Naive thymus-derived CD4-positive, alpha-beta T cell (primary cell): ENCODE results near the gene LITAFD. TPM values are rescaled to one million over a fixed set of nuclear protein-coding genes. Genes with fewer than 3 reads are reported as not detected.

Source experiments
- ATAC-seq: fragments of 150-1000 bp; cut with Tn5 transposase; 2 replicates; pipeline ENCODE4 v1.10.0; 2021; ENCODE audit warnings: mild to moderate bottlenecking, moderate library complexity
- CTCF ChIA-PET: fragments of 350-600 bp; sonication (Branson Sonifier 250); formaldehyde crosslinking; loops from one replicate; lab custom pipeline; 2021; ENCODE audit warnings: antibody characterized with exemption; lab: Charles Lee
- POLR2A ChIA-PET: fragments of 350-600 bp; sonication (Branson Sonifier 250); formaldehyde crosslinking; loops from one replicate; lab custom pipeline; 2021; ENCODE audit warnings: antibody characterized with exemption, inconsistent platforms; lab: Charles Lee
- DNase-seq, 9 donors: peaks; one replicate each; pipeline versions ENCODE4 v3.0.0 to v3.0.0-alpha.2; 2020 to 2022; ENCODE audit warnings: mixed read lengths in 1 of 9
- H3K27ac ChIP-seq: one replicate; pipeline ENCODE4 v1.7.0; 2013; ENCODE audit warnings: mild to moderate bottlenecking, low read depth, low read length, moderate library complexity
- H3K27me3 ChIP-seq, 2 donors: one replicate each; pipeline ENCODE4 v1.7.0; 2013; ENCODE audit warnings: low read length in 2 of 2, mild to moderate bottlenecking in 2 of 2, moderate library complexity in 2 of 2; ENCODE audit not compliant: control insufficient read depth in 2 of 2, insufficient read depth in 2 of 2
- H3K36me3 ChIP-seq, 3 experiments: 1 replicate in 2 of 3; 2 replicates in 1 of 3; pipeline ENCODE4 v1.7.0; 2013; ENCODE audit warnings: low read length in 3 of 3, mild to moderate bottlenecking in 3 of 3, moderate library complexity in 1 of 3; ENCODE audit not compliant: insufficient read depth in 3 of 3, control insufficient read depth in 2 of 3
- H3K4me1 ChIP-seq, 2 donors: one replicate each; pipeline ENCODE4 v1.7.0; 2013; ENCODE audit warnings: low read length in 2 of 2, mild to moderate bottlenecking in 2 of 2, moderate library complexity in 1 of 2; ENCODE audit not compliant: control insufficient read depth in 2 of 2, insufficient read depth in 2 of 2
- H3K4me3 ChIP-seq: 2 replicates; pipeline ENCODE4 v1.7.0; 2013; ENCODE audit warnings: mild to moderate bottlenecking, low read length
- H3K9me3 ChIP-seq, 3 experiments: 1 replicate in 2 of 3; 2 replicates in 1 of 3; pipeline ENCODE4 v1.7.0; 2013; ENCODE audit warnings: low read length in 3 of 3; ENCODE audit not compliant: control insufficient read depth in 2 of 3
- H3K27ac Mint-ChIP-seq, 9 donors: one replicate each; pipeline ENCODE4 v1.8.0; 2020 to 2022; ENCODE audit warnings: mixed read lengths in 9 of 9, mild to moderate bottlenecking in 8 of 9, moderate library complexity in 5 of 9, inconsistent platforms in 2 of 9
- H3K27me3 Mint-ChIP-seq, 5 donors: one replicate each; pipeline ENCODE4 v1.8.0; 2021 to 2022; ENCODE audit warnings: mixed read lengths in 5 of 5, mild to moderate bottlenecking in 1 of 5
- H3K36me3 Mint-ChIP-seq, 5 donors: one replicate each; pipeline ENCODE4 v1.8.0; 2020 to 2022; ENCODE audit warnings: mixed read lengths in 5 of 5, mild to moderate bottlenecking in 3 of 5, inconsistent platforms in 1 of 5
- H3K4me1 Mint-ChIP-seq, 7 donors: one replicate each; pipeline ENCODE4 v1.8.0; 2020 to 2022; ENCODE audit warnings: mixed read lengths in 7 of 7, mild to moderate bottlenecking in 3 of 7, inconsistent platforms in 1 of 7
- H3K4me3 Mint-ChIP-seq, 10 donors: one replicate each; pipeline ENCODE4 v1.8.0; 2020 to 2022; ENCODE audit warnings: mild to moderate bottlenecking in 10 of 10, mixed read lengths in 10 of 10, moderate library complexity in 6 of 10, inconsistent platforms in 2 of 10
- H3K9me3 Mint-ChIP-seq, 11 donors: one replicate each; pipeline ENCODE4 v1.8.0; 2020 to 2022; ENCODE audit warnings: mixed read lengths in 11 of 11, mild to moderate bottlenecking in 4 of 11, inconsistent platforms in 1 of 11, moderate library complexity in 1 of 11
- intact Hi-C, 2 donors: fragments of 100-400 bp; cut with micrococcal nuclease; formaldehyde crosslinking; loops; one replicate each; pipeline ENCODE4 v1.15.1; 2023
- polyA plus RNA-seq, 2 donors: library from polyadenylated mRNA; unstranded; fragments of 300-500 nt; fragmentation: Illumina TruSeq; gene quantifications; one replicate each; pipeline ENCODE4 v1.2.3, GENCODE V29; 2021
- total RNA-seq, 6 experiments: library from RNA in 5 of 6; stranded (reverse) in 5 of 6; gene quantifications; 1 replicate in 5 of 6; 2 replicates in 1 of 6; pipeline ENCODE4 v1.2.3 and lab custom pipeline; 2021 to 2026

LITAFD gene
- total and polyA plus RNA-seq, 7 experiments from 2014 or later, result not detected

DNA sequence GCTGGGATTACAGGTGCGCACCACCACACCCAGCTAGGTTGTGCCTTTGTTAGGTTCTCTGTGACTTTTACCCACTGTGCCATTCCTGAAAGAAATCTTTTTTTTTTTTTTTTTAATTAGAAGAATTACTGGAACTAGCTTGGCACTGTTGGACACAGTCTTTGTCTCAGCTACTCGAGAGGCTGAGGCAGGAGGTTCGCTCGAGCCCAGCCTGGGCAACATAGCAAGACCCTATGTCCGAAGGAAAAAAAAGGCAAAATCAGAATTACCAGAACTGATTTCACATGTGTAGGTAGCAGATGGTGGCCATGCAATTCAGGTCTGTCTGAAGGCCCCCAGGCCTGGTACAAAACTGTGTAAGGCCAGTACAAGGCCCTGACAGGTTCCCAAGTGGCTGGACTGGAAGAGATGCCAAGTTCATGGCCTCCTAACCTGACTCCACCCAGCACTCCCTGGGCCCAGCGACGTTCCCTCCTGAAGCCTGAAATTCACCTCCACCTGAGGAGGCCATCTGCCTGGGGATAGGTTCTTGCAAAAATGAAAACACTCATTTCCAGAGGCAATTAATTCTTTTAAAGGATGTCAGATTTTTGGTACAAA, 36.4 kb upstream of the LITAFD start:
- ATAC-seq (no peak), DNase-seq (no peak)
- no peaks in the 10 kb centered on the region for H3K4me1 ChIP-seq
- Mint-ChIP-seq H3K36me3 (peaks cover 0 to 12% (median 4%) of the 10 kb centered on the region in 5 donors), H3K4me1 (peaks cover 11 to 42% (median 21%) of the 10 kb centered on the region in 7 donors), H3K27me3 (no peaks in the 10 kb centered on the region), H3K4me3 (no peak overlapping the region), H3K9me3 (peaks cover 0 to 2% (median 0%) of the 10 kb centered on the region in 11 donors), H3K27ac (peak overlapping the region in 1 of 9 donors; percentile 19)
- no peak overlapping the region for H3K27ac ChIP-seq
- H3K9me3 ChIP-seq, result no peaks in the 10 kb centered on the region
- POLR2A ChIA-PET, result no interaction called here
- peaks cover 0 to 34% (median 3%) of the 10 kb centered on the region in 3 experiments for H3K36me3 ChIP-seq
- CTCF ChIA-PET, result interaction anchor here (0.6 kb wide), 1 partner anchor 1668 kb away, joined by 3 read pairs; no protein-coding TSS in a partner anchor
- no peaks in the 10 kb centered on the region for H3K27me3 ChIP-seq
- intact Hi-C loops, result no loop called here
- H3K4me3 ChIP-seq, result no peak overlapping the region

- Histone ChIP-seq H3K27ac (no peak overlapping the region), H3K4me3 (no peak overlapping the region), H3K9me3 (no peaks in the 10 kb centered on the region), H3K36me3 (peaks cover 0 to 34% (median 3%) of the 10 kb centered on the region in 3 experiments), H3K27me3 (no peaks in the 10 kb centered on the region), H3K4me1 (no peaks in the 10 kb centered on the region)
- peaks cover 11 to 43% (median 26%) of the 10 kb centered on the region in 7 donors for H3K4me1 Mint-ChIP-seq
- no peak for ATAC-seq
- no peaks in the 10 kb centered on the region for H3K27me3 Mint-ChIP-seq
- no peak overlapping the region for H3K27ac Mint-ChIP-seq
- intact Hi-C loops, result no loop called here
- H3K9me3 Mint-ChIP-seq, result peaks cover 0 to 2% (median 0%) of the 10 kb centered on the region in 11 donors
- ChIA-PET POLR2A (no interaction called here), CTCF (no interaction called here)
- H3K4me3 Mint-ChIP-seq, result no peak overlapping the region
- no peak for DNase-seq
- H3K36me3 Mint-ChIP-seq, result peaks cover 0 to 16% (median 5%) of the 10 kb centered on the region in 5 donors
Observed at GRCh38 chr16:8846401-8846932, 35.7 kb upstream of the LITAFD start.

DNA sequence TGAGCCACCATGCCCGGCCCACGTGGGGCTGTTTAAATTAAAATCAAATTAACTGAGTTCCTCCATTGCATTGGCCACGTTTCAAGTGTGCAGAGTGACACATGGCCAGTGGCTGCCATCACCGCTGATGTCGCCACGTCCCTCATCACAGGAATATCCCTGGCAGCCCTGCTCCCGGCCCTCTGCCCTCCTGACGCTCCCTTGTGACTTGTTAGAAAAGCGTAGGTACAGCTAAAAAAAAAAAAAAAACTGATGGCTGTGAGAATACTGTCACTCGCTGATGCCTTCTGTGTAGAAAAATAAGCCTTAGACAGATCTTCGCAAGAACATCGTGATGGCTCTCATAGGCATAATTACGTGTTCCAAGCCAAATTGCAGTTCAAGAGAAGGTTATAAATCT, 35.0 kb upstream of the LITAFD start:
- Histone ChIP-seq H3K4me3 (no peak overlapping the region), H3K36me3 (peaks cover 0 to 34% (median 7%) of the 10 kb centered on the region in 3 experiments), H3K9me3 (no peaks in the 10 kb centered on the region), H3K27me3 (no peaks in the 10 kb centered on the region), H3K27ac (no peak overlapping the region), H3K4me1 (no peaks in the 10 kb centered on the region)
- ATAC-seq (no peak), DNase-seq (no peak)
- Mint-ChIP-seq H3K27me3 (no peaks in the 10 kb centered on the region), H3K4me1 (peaks cover 11 to 39% (median 26%) of the 10 kb centered on the region in 7 donors), H3K9me3 (peaks cover 0 to 2% (median 0%) of the 10 kb centered on the region in 11 donors), H3K27ac (peak overlapping the region in 1 of 9 donors; percentile 59), H3K36me3 (peaks cover 0 to 17% (median 5%) of the 10 kb centered on the region in 5 donors), H3K4me3 (no peak overlapping the region)
- CTCF ChIA-PET, result no interaction called here
- POLR2A ChIA-PET, result no interaction called here
- intact Hi-C loops, result no loop called here

DNA sequence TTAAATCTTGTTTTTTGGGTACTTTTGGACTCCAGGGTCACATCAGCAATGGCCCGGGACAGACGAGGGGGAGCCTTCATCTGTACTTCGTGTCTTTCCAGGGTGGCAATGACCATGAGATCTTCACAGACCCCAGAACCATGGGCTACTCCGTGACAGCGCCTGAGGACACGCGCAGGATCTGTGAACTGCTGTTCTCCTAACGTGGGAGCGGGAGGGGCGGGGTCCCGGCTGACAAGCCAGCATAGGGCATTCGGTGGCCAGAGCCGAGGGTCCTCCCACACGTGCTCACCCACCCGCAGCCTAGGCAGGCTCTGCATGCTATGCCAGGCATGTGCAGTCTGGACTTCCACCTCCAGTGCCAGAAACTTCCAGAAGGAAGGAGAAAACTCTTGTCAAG, 34.5 kb upstream of the LITAFD start:
- no peak overlapping the region for H3K27ac Mint-ChIP-seq
- DNase-seq, result no peak
- peaks cover 11 to 34% (median 26%) of the 10 kb centered on the region in 7 donors for H3K4me1 Mint-ChIP-seq
- ATAC-seq, result no peak
- ChIA-PET CTCF (no interaction called here), POLR2A (no interaction called here)
- H3K4me3 ChIP-seq, result no peak overlapping the region
- peaks cover 0 to 17% (median 5%) of the 10 kb centered on the region in 5 donors for H3K36me3 Mint-ChIP-seq
- H3K4me3 Mint-ChIP-seq, result no peak overlapping the region
- no peaks in the 10 kb centered on the region for H3K4me1 ChIP-seq
- intact Hi-C loops, result no loop called here
- peaks cover 0 to 2% (median 0%) of the 10 kb centered on the region in 11 donors for H3K9me3 Mint-ChIP-seq
- H3K27me3 ChIP-seq, result no peaks in the 10 kb centered on the region
- no peaks in the 10 kb centered on the region for H3K9me3 ChIP-seq
- H3K27ac ChIP-seq, result no peak overlapping the region
- peaks cover 0 to 37% (median 7%) of the 10 kb centered on the region in 3 experiments for H3K36me3 ChIP-seq
- no peaks in the 10 kb centered on the region for H3K27me3 Mint-ChIP-seq

GRCh38 chr16:8848231-8848938, 33.8 kb upstream of the LITAFD start:
- POLR2A ChIA-PET, result no interaction called here
- Mint-ChIP-seq H3K36me3 (peaks cover 0 to 17% (median 5%) of the 10 kb centered on the region in 5 donors), H3K27me3 (no peaks in the 10 kb centered on the region), H3K27ac (peak overlapping the region in 1 of 9 donors; percentile 13), H3K9me3 (peaks cover 0 to 2% (median 0%) of the 10 kb centered on the region in 11 donors), H3K4me3 (no peak overlapping the region), H3K4me1 (peaks cover 12 to 31% (median 26%) of the 10 kb centered on the region in 7 donors)
- Histone ChIP-seq H3K4me3 (no peak overlapping the region), H3K27me3 (no peaks in the 10 kb centered on the region), H3K4me1 (no peaks in the 10 kb centered on the region), H3K9me3 (no peaks in the 10 kb centered on the region), H3K36me3 (peaks cover 0 to 45% (median 7%) of the 10 kb centered on the region in 3 experiments), H3K27ac (no peak overlapping the region)
- intact Hi-C loops, result no loop called here
- no peak for DNase-seq
- CTCF ChIA-PET, result no interaction called here
- no peak for ATAC-seq

- no peaks in the 10 kb centered on the region for H3K27me3 ChIP-seq
- peaks cover 0 to 50% (median 7%) of the 10 kb centered on the region in 3 experiments for H3K36me3 ChIP-seq
Observed at GRCh38 chr16:8848939-8849391, 33.2 kb upstream of the LITAFD start.

More at GRCh38 chr16:8848939-8849391, 33.2 kb upstream of the LITAFD start:
- peaks cover 0 to 17% (median 5%) of the 10 kb centered on the region in 5 donors for H3K36me3 Mint-ChIP-seq
- CTCF ChIA-PET, result no interaction called here
- no peaks in the 10 kb centered on the region for H3K4me1 ChIP-seq
- no peaks in the 10 kb centered on the region for H3K27me3 Mint-ChIP-seq
- H3K9me3 Mint-ChIP-seq, result peaks cover 0 to 2% (median 0%) of the 10 kb centered on the region in 11 donors
- peak overlapping the region in 4 of 9 donors; percentile 32 to 46 (median 39) for H3K27ac Mint-ChIP-seq
- H3K4me3 ChIP-seq, result no peak overlapping the region
- POLR2A ChIA-PET, result interaction anchor here (1.1 kb wide), 1 partner anchor 15 kb away, joined by 3 read pairs; no protein-coding TSS in a partner anchor
- H3K9me3 ChIP-seq, result no peaks in the 10 kb centered on the region
- no peak overlapping the region for H3K27ac ChIP-seq
- peaks cover 13 to 30% (median 21%) of the 10 kb centered on the region in 7 donors for H3K4me1 Mint-ChIP-seq
- no peak overlapping the region for H3K4me3 Mint-ChIP-seq
- ATAC-seq (no peak), DNase-seq (no peak)
- intact Hi-C loops, result no loop called here
